ENCODE data around the gene GOLGA3.
"Not testable (repeated sequence)": the region's sequence is repeated elsewhere in the genome, so short reads cannot be mapped to it uniquely, and the experiment has no call there.

Gene GOLGA3

GRCh38 chr12:132814232-132814631 lies 14.4 kb downstream of the GOLGA3 start:
- no peak for DNase-seq (ENCODE audit: low read depth)

DNA sequence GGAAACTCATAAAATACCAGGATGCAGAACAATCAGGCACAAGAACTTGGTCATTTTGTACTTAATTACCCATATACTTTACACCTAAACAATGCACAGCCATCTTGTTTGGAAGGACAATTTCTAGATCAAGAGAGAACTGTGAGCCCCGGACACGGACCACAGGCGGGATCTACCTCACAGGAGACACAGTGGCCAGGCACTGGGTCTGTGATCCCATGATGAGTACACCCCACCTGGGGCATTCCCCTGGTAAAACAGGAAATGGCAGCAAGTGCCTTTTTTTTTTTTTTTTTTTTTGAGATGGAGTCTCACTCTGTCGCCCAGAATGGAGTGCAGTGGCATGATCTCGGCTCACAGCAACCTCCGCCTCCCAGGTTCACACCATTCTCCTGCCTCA lies 15.2 kb downstream of the GOLGA3 start:
- DNase-seq (ENCODE audit: low read depth) = no peak

- DNase-seq (ENCODE audit: low read depth) = no peak
Observed at GRCh38 chr12:132812631-132813305, 15.9 kb downstream of the GOLGA3 start.

GRCh38 chr12:132809391-132809790 lies 19.3 kb downstream of the GOLGA3 start:
- not testable (repeated sequence) for DNase-seq (ENCODE audit: low read depth)

GRCh38 chr12:132807295-132808092 lies 21.2 kb downstream of the GOLGA3 start:
- DNase-seq (ENCODE audit: low read depth) = no peak

DNA sequence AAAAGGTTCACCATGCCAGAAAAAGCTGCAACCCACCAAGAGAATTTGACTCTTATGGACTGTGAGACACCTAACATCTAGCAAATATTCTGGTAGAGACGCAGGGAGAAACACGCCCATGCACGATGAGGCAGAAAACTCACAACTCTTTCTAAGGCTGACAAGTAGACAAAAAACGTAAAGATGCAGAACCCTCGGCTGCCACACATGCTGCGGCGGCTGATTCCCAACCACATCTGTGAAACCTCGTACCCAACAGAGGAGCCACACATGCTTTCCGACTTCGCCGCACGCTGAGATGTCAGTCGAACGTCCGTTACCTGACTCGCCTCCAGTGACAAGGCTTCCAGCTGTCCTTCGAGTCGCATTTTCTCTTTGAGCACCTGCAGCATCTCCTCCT lies 21.8 kb downstream of the GOLGA3 start:
- DNase-seq (ENCODE audit: low read depth) = no peak

DNA sequence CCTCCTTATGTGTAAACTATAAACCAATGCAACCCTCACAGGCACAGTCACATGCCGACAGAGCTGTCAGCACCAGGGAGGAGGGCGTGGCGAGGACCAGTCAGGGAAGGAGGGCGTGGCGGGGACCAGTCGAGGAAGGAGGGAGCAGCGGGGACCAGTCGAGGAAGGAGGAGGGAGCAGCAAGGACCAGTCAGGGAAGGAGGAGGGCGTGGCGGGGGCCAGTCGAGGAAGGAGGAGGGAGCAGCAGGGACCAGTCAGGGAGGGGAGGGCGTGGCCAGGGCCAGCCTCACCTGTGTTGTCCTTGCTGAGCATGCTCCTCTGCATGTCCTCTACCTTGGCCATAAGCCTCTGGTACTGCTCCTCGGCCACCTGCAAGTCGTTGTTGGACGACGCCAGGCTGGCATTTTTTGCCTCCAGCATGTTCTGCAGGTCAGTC lies 24.2 kb downstream of the GOLGA3 start:
- no peak for DNase-seq (ENCODE audit: low read depth)

DNA sequence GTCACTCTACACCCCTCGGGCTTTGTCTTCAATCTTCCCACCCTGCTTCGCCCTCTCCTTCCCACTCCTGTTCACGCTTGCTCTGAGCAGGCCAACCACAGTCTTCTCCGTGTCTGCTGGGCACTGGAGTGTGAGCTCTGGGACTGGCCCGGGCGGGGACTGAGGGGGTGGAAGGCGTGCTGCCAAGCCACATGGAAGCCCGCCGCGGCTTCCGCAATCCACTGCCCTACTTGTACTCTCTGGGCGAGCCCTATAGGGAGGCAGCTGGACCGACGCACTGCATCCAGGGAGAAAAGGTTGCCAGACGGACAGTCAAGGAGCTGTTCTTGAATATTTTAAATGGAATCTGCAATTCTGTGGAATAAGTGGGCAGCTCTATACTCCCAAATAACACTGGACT lies 24.8 kb downstream of the GOLGA3 start:
- no peak for DNase-seq (ENCODE audit: low read depth)

DNA sequence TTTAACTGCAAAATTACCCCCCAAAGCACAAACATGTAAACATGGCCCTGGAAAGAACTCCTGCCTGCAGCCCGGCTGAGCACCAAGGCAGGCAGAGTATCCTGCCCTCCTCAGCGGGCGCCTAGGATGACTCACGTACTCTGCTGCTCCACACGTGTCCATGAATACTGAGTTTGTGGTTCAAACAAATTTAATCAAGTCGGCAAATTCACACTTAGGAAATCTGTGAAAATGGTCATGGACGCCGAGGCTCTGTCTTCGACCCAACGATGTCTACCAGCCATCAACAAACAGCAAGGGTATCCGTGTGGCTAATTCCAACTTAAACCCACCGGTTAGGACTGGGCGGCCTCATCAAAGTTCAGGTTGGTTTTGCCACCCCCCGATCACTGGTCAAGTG lies 25.5 kb downstream of the GOLGA3 start:
- DNase-seq (ENCODE audit: low read depth) = no peak

DNA sequence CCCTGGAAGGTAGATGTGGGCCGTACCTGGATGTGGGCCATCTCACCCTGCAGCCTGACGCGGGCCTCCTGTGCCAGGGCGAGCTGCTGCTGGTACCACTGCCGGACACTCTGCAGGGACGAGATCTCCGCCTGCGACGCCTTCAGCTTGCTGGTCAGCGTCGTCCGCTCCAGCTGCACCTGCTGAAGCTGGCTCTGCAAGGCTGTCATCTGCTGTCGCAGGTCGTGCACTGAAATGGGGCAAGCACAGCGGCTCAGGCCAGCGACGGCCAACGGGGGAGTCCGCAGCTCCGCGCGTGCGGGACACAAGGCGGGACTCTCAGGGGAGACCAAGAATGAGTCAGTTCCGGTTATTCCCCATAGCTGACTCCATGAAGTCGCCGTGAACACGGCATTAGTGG lies 26.9 kb downstream of the GOLGA3 start:
- DNase-seq (ENCODE audit: low read depth) = no peak

DNA sequence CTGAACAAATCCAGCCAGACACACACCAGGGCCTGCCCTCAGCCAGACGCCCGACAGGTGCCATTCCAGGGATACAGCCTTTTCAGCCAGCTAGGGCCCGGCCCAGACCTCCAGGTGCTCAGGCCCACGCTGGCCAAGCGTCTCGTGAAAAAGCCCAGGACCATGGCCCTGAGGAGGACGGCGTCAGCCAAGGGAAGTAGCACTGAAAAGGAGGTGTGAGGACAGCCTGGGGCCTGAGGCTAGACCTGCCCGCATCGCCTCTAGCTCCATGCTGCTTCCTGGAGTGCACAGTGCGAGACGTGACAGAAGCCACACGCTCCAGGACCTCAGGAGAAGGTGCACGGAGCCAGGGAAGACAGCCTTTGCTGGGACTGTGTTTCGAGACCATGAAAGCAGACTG lies 29.8 kb downstream of the GOLGA3 start:
- no peak for DNase-seq (ENCODE audit: low read depth)

GRCh38 chr12:132797820-132798570 lies 30.7 kb downstream of the GOLGA3 start:
- DNase-seq (ENCODE audit: low read depth) = no peak

DNA sequence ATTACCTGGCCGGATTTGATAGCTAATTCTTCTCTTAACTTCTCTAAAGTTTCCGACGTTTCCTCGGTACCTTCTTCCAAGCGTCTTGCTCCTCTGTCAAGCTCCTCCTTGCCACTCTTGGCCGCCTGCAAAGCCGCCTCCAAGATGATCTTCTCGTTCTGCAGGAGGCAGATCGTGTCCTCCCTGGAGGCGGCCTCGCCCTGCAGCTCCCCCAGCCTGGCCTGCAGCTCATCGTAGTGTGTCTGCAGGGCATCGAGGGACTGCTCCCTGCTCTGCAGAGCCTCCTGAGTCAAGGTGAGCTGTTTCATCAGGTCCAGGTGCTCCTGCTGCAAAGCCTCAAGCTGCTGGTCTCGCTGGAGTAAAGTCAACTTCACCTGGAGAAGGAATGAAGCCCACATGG lies 32.8 kb downstream of the GOLGA3 start:
- DNase-seq (ENCODE audit: low read depth) = no peak

DNA sequence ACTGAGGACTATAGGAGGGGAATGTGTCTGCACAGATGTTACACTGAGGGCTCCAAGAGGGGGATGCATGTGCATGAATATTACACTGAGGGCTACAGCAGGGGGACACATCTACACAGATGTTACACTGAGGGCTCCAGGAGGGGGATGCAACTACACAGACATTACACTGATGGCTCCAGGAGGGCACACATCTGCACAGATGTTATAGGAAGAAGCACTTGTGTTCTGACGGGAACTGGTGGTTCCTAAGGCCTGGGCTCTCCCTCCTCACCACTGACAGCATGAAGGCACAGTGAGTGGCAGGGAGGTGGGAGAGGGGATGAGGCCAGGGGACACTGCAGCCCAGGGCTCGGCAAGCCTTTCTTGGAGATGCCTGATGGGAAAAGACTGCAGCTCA lies 36.7 kb downstream of the GOLGA3 start:
- not testable (repeated sequence) for DNase-seq (ENCODE audit: low read depth)

DNA sequence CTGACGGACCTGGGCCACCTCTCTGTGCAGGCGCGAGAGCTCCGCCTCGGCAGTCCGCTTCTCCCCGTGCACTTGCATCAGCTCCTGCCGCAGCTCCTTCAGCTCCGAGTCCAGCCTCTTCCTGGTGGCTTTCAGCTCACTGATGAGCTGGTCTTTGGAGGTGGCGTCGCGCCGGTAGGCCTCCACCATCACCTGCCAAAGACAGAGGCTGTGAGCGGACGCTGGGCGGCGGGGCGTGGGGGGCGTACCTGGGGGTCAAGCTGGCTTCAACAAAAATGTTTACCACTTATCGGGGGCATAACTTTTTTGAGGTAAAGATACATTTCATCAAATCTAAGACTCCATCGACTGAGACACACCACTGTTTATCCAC lies 39.6 kb downstream of the GOLGA3 start:
- no peak for DNase-seq (ENCODE audit: low read depth)

DNA sequence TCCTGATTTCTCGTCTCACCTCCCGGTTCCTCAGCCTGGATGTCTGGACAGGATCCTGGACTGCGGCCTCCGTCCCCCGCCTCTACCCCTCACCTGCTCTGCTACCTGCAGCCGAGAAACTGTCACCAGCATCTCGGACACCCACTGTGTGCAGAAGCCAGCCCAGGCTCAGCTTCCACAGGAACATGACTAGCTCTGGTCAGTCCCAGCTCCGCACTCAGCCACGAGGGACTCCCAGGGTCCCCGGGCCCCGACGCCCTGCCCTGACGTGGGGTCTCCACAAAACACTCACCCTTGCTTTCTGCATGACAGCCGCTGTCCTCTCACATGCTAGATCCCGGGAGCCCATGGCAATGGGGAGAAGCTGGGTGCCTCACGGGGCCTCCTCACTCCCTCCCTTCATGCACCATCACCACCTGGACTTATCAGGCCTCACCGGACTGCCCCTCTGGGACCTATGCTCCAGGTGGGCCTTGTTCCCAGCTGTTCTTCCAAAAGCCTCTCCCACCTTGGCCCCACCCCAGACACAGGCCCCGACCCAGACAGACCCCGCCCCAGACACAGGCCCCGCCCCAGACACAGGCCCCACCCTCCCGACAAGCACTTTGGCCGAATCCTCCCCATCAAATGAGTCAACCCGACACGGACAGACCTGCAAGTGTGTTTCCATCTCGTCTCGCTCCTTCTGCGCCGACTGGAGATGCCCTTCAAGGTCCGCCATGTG lies 40.1 kb downstream of the GOLGA3 start:
- DNase-seq (ENCODE audit: low read depth) = no peak

DNA sequence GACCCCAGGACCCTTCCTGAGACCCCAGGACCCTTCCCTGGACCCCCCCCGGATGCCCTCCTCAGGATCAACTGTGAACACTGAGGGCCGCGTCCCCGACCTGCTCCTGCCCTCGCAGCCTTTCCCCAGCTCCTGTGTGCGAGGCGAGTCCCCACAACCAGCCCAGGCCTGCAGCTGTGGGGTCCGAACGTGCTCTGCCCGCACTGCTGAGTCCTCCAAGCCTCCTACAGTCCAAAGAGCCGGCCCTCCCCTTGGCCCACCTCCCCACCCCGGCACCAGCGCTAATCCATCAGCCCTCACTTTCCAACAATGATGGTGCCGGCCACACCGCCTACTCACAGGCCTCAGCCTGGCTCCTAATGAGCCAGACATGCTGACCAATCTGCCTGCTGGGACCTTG lies 40.8 kb downstream of the GOLGA3 start:
- DNase-seq (ENCODE audit: low read depth) = no peak

- DNase-seq (ENCODE audit: low read depth) = no peak
Observed at GRCh38 chr12:132786192-132786591, 42.5 kb downstream of the GOLGA3 start.

DNA sequence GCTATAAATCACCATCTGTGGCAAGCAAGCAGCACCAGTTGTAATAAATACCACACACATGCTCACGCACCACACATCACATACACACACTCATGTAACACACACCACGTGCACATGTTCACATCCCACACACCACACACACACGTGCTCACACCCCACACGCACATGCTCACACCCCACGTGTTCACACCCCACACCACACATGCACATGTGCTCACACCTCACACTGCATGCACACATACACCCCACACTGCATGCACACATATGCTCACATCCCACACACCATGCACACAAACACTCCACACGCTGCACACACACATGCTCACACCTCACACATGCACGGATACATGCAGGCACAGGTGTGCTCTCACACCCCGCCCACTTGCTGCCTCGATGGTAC lies 44.1 kb downstream of the GOLGA3 start:
- no peak for DNase-seq (ENCODE audit: low read depth)

DNA sequence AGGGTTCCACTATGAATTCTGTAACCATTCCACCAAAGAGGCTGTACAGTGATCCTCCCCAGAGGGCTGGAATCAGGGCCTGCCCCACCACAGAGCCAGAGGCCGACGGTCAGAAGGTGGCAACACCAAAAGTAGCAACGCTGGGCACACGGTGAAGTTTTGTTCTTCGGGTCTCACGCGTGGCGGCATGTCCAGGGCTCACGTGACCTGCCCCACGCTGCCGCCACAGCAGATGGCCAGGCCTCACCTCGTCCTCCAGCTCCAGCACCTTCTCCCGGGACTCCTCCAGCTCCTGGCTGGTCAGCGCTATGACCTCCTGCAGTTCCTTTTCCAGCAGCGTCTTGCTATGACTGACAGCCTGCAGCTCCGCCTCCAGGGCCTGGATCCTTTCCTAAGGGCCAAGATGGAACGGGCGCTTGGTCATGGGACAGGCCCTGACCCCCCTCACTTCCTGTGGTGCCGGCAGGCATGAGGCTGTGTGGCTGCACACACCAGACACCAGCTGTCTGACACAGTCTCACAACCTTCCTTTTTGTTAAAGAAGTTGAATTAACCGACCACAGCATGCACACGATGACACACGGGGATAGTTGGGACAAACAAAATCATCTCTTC lies 44.6 kb downstream of the GOLGA3 start:
- no peak for DNase-seq (ENCODE audit: low read depth)

GRCh38 chr12:132781938-132782337 lies 46.7 kb downstream of the GOLGA3 start:
- no peak for DNase-seq (ENCODE audit: low read depth)

- DNase-seq (ENCODE audit: low read depth) = no peak
Observed at GRCh38 chr12:132779781-132780353, 48.8 kb downstream of the GOLGA3 start.
